Activated effector memory CD4-positive, alpha-beta T cell treated with Interleukin-2 at 50 U/mL for 16 hours (primary cell): ENCODE measurements around the gene GRM7.
"Not testable (repeated sequence)": the region's sequence is repeated elsewhere in the genome, so short reads cannot be mapped to it uniquely, and the experiment has no call there.

ENCODE experiments used
- DNase-seq: peaks from one replicate; pipeline ENCODE4 v3.0.0-alpha.2; 2020

GRM7 gene

DNA sequence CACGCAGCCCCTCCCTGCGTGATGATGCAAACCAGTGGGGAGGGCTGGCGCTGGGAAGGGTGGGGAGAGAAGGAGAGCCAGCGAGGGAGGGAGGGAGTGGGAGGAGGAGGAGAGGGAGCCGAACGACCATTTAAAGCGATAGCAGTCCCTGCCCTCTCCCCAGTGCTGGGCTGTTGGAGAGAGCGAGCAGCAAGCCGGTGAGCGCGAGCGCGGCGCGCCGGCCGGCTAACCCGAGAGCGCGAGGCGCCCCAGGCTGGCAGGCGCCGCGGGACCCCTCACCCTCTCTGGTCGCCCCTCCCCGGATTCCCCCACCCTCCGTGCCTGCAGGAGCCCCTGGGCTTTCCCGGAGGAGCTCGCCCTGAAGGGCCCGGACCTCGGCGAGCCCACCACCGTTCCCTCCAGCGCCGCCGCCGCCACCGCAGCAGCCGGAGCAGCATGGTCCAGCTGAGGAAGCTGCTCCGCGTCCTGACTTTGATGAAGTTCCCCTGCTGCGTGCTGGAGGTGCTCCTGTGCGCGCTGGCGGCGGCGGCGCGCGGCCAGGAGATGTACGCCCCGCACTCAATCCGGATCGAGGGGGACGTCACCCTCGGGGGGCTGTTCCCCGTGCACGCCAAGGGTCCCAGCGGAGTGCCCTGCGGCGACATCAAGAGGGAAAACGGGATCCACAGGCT is at the start of gene GRM7:
Gene GRM7 (plus strand): TSS at position 162 of the 671 bp plus-strand sequence.
- no peak for DNase-seq

DNA sequence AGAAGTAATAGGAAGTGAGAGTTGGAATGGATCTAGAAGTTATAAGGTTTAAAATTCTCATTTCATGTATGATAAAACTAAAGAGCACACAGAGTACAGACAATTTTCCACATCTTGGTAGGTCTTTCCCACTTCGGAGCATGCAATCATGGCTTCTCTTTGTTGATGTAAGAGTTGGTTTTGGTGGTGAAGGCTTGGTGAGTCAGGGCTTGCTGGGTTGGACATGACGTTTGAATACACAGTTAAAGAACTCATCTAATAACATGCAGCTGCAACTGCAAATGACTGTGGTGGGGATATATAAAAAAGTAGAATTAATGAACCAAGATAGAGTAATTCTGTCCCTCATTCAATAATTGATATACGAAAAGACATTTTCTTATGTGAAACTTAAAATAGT is 39.5 kb upstream of the GRM7 start:
- no peak for DNase-seq

DNA sequence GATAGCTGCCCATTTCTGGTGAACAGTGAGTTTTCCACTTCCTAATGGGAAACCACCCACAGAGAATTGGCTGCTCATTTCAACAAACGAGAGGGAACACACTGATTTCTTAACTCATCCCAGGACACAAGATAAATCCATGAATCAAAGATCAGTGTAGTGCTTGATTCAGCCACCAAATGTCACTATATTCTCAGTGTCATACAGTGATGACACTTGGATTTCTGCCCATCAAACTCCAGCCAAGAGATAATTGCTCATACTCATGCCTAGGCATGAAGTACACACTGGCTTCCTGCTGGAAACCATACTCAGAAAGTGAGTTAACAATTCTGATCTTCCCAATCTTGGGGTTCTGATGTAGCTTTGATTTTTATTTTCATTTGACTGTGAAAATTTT is 35.4 kb upstream of the GRM7 start:
- DNase-seq = no peak

DNA sequence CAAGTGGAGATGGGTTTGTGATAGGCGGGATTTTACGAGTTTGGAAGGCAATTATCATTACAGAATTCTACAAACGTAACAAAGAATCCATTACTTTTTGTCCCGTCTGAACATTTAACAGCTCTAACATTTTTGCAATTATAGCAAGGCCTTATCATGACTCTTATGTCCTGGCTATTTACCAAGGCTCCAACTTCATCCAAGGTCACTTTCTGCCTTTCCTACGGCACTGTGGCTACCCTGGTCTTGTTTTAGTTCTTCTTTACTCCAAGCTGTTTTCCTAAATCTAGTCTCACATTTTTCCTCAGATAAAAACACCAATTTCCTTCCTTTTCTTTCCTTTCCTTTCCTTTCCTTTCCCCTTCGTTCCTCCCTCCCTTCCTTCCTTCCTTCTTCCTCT is 33.5 kb upstream of the GRM7 start:
- DNase-seq = no peak

DNA sequence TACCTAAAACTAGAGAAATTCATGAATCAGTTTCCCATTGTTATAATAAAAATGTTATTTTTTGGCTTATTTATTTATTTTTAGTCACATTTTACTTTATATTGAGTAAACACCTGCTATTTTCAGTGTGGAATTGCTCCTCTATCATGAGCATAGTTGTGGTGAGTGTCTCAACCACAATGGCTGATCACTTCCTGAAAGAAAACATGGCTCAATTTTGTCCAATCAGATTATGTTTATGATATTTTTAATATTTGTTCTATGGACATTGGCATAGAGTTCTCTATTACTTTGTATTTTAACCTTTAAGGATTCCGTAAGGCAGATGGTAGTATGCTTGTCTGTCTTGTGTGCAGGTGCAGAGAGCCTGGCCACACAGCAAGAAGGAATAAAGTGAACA is 16.2 kb upstream of the GRM7 start:
- DNase-seq = no peak

DNA sequence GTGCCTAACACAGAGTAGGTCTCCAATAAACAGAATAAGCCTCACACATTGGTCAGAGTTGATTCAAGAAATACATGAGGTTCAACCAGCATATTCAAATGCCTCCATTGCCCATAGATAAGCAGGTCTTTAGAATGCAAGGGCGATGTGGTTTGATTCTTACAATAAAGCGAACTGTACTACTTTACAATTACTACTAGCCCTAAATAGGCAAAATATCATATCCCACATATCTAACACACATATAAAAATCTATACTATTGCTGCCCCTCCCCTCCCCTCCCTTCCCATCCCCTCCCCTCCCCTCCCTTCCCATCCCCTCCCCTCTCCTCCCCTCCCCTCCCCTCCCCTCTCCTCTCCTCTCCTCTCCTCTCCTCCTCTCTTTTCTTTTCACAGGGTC is 6.7 kb upstream of the GRM7 start:
- no peak for DNase-seq

DNA sequence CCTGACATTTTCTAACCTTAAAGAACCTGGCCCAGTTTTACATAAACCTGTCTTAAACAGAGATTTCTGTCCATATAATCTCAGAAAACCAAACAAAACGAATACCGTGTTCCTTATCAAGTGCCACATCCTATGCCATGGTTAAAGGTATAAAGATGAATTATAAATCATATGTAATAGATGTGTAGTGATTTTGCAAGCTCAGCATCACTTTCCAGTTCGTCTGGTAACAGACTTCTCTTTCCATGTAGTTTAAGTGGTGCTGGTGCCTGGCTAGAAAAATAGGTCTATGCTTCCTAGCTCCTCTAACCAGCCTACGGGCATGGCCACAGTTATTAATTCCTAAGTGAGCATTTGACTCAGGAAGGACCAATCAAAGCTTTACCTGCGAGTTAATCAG is 3.4 kb upstream of the GRM7 start:
- no peak for DNase-seq

DNA sequence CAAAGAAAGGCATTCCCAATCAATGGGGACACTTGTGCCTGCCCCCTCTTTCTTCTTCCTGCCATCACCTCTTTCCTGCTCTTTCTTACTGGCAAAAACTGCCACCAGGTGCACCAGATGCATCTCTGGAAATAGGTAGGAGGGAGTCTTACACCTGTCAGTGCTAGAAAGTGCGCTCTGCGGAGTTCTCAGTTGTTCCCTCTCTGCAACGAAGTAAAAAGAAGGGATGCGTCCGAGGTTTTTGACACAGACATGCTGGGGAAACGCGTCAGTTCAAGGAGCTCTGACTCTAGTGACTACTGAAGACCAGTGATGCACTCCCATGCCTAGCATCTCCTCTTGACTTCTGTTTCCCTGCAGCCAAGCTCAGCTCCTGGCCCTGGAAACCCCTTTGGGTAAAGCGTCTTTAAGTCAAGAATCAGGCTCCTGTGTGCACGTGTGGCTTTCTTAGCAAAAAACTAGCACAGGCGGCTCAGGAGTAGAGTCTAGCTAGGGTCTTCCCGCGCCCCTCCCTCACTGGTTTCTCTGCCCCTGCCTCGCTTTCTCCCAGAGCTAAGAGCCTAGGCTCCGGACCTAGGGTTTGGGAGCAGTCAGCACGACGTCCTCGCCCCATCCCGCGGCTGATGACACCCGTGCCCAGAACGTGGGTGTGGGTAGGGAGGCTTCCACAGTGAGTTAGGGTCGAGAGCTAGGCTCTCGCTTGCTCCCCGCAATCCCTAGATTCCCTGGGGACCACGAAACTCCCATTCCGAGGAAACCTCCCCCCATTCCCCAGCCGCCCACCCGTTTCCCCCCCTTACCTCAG is 564 bp upstream of the GRM7 start:
- DNase-seq = no peak

DNA sequence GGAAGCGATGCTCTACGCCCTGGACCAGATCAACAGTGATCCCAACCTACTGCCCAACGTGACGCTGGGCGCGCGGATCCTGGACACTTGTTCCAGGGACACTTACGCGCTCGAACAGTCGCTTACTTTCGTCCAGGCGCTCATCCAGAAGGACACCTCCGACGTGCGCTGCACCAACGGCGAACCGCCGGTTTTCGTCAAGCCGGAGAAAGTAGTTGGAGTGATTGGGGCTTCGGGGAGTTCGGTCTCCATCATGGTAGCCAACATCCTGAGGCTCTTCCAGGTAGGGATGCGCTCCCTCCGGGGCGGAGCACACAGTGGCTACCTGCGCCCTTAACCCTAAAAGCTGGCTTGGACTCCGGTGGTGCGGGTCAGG is 698 bp downstream of the GRM7 start:
- no peak for DNase-seq

DNA sequence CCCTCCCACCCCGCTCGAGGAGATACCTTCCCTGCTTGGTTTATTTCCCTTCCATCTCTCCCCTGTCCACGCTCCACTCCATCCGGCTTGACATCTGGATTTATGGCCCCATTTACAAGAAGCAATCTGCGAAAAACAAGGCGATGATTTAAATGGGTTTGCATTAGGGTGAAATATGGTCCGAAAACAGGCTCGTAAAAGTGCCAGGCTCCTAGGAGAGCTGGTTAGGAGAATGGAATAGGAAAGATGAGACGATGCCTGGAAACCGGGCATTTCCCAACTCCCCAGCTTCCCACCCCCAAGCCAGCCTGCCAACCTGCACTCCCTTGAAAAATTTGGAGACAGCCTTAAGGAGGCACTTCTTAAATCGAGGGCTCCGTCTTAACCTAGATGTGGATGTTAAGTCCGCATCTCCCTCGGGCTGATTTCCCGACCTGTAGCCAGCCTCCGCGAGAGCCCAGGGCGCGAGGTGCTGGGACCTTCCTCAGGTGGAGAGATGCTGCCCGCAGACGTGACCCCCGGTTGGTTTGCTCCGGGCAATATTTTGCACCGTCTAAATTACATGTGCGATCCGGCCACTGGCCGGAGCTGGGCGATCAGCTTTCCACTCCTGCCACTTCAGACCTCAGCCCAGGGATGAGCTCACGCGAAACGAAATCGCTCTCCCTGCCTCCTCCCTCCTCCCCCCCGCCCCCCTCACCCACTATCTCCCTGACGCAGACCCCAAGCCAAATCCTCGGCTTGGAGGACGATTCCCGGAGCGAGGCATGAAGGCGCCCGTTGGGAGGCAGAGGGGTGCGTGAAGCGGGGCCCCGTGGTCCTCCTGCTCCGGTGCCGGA is 1.3 kb downstream of the GRM7 start:
- DNase-seq = no peak

DNA sequence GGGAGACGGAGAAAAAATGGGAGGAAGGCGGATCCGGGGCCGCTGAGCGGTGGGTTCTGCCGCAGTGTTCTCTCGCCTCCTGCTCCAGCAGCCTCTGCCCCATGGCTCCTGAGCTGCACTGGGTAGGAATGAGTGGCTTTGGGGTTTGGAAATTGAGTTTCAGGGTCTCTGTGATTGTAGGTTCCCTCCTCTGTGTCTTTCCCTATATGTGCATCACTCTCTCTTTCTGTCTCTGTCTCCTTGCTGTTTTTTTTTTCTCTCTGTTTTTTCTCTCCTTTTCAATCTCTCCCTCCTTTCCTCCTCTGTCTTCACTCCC is 1.9 kb downstream of the GRM7 start:
- DNase-seq = no peak

DNA sequence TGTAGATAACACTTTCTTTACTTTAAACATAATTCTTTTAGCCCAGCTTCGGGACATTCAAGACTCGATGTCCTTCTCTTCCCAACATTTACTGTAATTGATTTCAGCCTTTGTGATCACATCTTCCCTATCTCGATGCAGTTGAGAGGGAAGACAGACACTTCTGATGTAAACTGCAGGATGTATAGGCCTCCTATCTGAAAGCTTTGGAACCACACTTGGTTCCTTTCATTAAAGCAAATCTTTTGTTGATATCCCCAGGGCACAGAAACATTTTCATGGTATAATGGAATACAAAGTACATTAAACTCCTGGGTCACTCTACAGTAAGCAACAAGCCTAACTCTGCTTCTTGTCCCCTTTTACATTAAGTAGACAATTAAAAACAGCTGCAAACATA is 6.4 kb downstream of the GRM7 start:
- no peak for DNase-seq

DNA sequence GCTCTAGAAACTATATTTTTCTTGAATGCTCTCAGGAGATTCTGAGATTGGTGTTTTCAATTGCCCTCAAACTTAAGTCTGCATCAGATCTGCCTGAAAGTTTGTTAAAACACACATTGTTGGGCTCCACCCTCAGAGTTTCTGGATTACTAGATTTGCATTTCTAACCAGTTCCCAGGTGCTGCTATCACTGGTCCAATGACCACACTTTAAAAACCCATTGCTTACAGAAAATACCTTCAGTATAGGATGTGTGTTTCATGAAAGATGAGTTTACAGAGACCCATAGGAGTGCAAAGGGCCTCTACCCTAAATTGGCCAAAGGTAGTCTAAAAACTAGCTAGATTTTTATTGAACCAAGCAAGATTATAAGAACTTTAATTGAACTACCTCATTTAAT is 17.8 kb downstream of the GRM7 start:
- no peak for DNase-seq

DNA sequence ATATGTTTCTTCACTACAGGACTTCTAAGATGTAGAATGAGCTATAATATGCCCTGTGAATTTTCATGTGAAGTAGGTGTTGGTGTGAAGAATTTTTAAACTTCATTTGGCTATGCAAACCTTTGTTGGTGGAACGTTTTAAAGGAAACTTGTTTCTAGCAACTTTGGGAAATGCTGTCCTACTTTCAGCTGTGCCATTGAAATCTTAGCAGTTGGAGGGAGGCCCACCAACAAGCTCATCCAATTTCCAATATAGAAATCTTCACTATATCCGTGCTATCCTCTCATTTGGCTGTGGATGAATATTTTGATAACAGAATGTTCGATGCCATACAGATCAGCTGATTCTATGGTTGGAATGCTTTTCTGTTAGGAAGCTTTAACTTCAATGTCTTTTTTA is 51.3 kb downstream of the GRM7 start:
- DNase-seq = no peak

DNA sequence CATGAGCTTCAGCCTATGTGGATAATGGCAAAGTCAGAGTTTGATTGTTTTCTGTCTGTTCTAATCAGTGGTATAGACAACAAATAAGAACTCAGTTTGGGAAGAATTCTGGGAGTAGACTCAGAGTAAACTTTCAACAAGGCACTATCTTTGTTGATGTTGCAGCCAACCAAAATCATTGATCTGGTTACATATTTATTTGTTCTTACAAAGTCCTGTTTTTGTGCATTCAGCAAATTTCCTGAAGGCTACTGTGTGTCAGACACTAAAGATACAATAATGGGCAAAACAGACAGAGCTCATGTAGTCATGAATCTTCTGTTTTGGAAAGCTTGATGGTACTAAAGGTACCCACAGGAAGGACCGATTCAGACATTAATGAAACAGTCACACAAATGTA is 55.0 kb downstream of the GRM7 start:
- DNase-seq = no peak

DNA sequence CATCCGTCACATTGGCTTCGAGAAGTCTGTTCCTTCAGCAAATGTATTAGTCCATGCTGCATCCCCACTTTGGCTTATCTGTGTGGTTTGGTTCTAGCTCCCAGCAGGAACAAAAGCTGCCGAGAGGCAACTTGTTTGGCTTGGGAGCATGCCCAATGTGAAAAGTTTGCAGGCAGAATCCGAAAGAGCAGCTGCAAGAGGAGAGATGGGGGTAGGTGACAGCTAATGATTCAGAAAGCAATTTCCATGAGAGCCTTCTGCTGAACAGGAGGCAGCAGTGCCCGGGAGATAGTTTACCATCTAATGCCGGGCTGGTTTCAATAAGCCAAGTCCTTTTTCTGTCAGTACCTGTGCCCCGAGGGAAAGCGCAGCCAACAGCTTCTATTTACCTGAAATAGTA is 60.2 kb downstream of the GRM7 start:
- DNase-seq = no peak

DNA sequence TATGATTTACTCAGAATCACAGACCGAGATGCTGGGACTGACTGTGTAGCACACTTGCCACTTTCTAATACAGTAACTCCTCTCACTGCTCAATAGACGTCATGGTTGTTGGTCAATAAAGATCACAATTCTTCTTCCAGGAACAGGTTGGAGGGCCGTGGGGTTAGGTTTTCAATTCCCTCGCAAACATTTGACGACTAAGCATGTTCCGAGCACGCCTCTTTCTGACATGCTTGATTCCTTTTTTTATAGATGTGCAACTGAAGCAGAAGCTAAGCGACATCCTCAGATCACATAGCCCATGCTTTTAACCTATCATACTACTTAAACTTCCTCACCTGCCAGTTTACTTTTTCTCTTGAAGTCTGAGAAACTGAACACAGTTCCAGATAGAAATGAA is 61.0 kb downstream of the GRM7 start:
- no peak for DNase-seq

DNA sequence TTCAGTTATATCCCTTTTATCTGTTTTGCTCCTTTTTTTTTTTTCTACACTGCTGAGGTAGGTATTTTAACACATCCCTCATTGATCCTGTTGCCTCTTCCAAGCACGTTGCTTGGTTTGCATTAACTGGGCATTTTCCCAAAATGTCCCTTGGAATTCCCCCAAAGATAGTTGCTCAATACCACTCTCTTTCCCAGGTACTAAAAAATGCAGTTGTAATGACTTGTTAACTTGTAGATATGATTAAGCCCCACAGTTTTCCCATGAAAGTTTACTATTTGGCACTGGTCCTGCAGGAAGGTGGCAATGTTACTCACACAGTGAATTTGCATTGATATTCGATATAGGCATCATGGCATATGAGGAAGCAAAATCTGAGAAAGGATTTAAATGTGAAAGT is 67.1 kb downstream of the GRM7 start:
- no peak for DNase-seq

DNA sequence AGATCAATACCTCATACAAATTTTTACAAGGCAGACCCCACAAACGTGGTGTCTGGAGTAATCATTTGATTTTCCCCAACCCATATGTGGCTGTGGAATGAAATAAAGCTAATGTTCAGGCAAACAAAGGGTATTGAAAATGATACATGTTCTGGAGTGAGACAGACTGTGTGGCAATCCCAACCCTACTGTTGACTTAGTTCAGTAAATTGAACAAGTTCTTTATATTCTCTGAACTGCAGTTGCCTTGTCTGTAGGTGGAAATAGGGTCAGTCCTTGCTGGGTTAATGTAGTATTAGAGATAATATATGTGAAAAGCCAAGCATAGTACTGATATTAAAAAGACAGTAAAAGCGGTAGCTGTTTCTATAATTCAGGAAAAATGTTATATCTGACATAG is 69.0 kb downstream of the GRM7 start:
- no peak for DNase-seq

DNA sequence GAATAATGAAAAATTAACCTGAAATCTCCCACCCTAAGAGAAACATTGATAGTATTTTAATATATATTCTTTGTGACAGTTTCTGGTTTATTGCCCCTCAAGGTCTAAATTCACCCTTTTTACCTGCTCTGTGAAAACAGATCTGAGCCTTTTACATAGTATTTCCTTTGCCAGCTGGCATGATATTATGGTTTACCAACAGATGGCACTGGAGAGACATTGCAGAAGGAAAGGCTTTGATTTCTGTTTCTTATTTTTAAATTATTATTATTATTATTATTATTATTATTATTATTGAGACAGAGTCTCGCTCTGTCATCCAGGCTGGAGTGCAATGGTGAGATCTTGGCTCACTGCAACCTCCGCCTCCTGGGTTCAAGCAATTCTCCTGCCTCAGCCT is 74.5 kb downstream of the GRM7 start:
- DNase-seq = not testable (repeated sequence)

DNA sequence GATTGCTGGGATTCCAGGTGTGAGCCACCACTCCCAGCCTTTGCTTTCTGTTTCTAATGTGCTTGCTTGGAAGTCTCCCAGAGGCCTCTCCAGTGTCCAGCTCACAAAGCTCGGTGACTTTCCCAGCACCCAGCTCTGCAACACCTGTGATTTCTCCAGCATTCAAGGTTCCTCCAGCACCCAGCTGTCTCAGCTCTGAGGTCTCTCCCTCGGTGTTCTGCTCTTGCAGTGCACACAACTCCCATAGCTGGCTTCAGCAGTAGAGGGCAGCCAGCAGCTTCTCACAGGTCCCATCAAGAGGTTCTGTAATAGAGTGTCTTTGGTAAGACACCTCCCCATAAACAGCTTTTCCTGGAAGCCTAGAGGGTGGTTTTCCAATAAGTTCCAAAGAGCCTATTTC is 75.1 kb downstream of the GRM7 start:
- no peak for DNase-seq

DNA sequence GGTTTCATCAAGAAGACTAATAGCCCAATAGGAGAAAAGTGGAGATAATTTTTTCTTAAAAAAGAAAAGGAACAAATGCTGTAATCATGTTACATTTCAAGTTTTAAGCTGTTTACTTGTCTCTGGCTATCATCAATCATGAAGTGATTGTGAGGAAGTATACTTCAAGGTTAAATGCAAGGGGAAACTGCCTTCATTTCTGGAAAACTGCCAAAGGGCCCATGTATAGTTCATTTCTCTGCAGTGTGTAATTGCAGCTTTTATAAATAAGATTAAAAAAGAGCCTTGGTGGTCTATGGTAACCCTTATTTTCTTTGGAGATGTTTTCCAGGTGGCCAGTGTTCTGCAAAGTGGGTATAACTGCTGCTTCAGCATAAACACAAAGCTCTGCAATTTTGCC is 101.9 kb downstream of the GRM7 start:
- no peak for DNase-seq

DNA sequence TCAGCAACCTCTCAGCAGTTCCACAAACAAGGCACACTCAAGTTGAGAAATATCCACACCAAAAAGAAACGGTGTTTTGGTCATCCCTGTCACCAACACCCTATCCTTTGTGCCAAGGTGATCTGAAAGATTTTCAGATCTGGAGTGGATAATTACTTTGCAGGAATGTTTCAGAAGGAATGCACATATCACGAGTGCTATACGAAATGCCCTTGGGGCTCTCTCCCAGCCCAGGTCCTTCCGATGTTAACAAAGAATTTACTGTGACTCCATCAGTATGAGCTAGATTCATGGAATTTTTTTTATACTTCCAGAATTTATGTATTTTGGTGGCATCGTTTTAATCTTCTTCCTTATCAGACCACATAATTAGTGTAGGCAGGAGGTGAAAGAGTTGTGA is 105.0 kb downstream of the GRM7 start:
- DNase-seq = no peak

DNA sequence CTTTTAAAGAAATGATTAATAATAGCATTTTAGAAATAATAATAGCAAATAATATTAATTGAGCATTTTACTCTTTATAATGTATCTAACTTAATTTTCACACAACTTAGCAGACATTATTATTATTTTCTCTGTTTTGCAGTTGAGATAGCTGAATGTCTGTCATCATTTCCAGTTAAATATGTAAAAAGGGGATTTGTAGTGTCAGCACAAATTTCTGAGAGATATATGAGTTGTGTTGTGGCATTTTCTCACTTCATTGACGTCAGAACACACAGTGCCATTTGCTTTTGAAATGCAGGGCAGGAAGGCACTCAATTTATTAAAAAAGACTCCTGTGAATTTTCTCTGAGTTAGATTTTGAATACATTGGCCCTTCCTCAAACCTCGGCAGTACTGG is 111.0 kb downstream of the GRM7 start:
- DNase-seq = no peak
